WTC11 (cell line): Measurements from ENCODE around the gene RHBDL1. TPM values are rescaled to one million over a fixed set of nuclear protein-coding genes. Genes with fewer than 3 reads are reported as not detected.

Experiments
- ATAC-seq: fragments of 200-7000 bp; cut with Tn5 transposase; 2 replicates; pipeline ENCODE4 v1.10.0; 2021; ENCODE audit warnings: mild to moderate bottlenecking, moderate library complexity
- CTCF ChIA-PET: fragments of 300-600 bp; sonication (Branson Sonifier 250); formaldehyde crosslinking; loops from one replicate; lab custom pipeline; 2021; ENCODE audit warnings: antibody characterized with exemption; lab: Charles Lee
- POLR2A ChIA-PET: fragments of 350-600 bp; sonication (Branson Sonifier 250); formaldehyde crosslinking; loops from one replicate; lab custom pipeline; 2021; ENCODE audit warnings: antibody characterized with exemption; lab: Charles Lee
- DNase-seq: peaks from one replicate; pipeline ENCODE4 v3.0.0; 2021; ENCODE audit warnings: low spot score
- H3K27ac Mint-ChIP-seq: 2 replicates; pipeline ENCODE4 v1.8.0; 2021; ENCODE audit warnings: mixed read lengths
- H3K27me3 Mint-ChIP-seq: 2 replicates; pipeline ENCODE4 v1.8.0; 2021; ENCODE audit warnings: low read depth, mild to moderate bottlenecking, moderate library complexity, mixed read lengths
- H3K36me3 Mint-ChIP-seq: 2 replicates; pipeline ENCODE4 v1.8.0; 2021; ENCODE audit warnings: mixed read lengths
- H3K4me1 Mint-ChIP-seq: 2 replicates; pipeline ENCODE4 v1.8.0; 2022; ENCODE audit warnings: mixed read lengths
- H3K4me3 Mint-ChIP-seq: 2 replicates; pipeline ENCODE4 v1.8.0; 2021; ENCODE audit warnings: mild to moderate bottlenecking, moderate library complexity, mixed read lengths
- H3K9me3 Mint-ChIP-seq: 2 replicates; pipeline ENCODE4 v1.8.0; 2021; ENCODE audit warnings: mixed read lengths
- EMX1 ChIP-seq: fragments of 250-450 bp; sonication (Bioruptor Pico); IDR thresholded peaks from 2 replicates; pipeline ENCODE4 v1.8.0; 2021; ENCODE audit warnings: mild to moderate bottlenecking
- FOXJ3 ChIP-seq: sonication (generic); formaldehyde crosslinking; IDR thresholded peaks from 2 replicates; pipeline ENCODE4 v1.9.0; 2021; ENCODE audit warnings: missing genetic modification reagents, mild to moderate bottlenecking, borderline replicate concordance
- KAT7 ChIP-seq: sonication (generic); formaldehyde crosslinking; IDR thresholded peaks from 2 replicates; pipeline ENCODE4 v1.8.1; 2023; ENCODE audit warnings: missing genetic modification reagents, mild to moderate bottlenecking, borderline replicate concordance
- MXD4 ChIP-seq: fragments of 250-450 bp; sonication (Bioruptor Pico); IDR thresholded peaks from 2 replicates; pipeline ENCODE4 v1.8.0; 2021; ENCODE audit warnings: mild to moderate bottlenecking, moderate library complexity, borderline replicate concordance
- MYBL2 ChIP-seq: sonication (generic); formaldehyde crosslinking; IDR thresholded peaks from 2 replicates; pipeline ENCODE4 v1.8.1; 2023; ENCODE audit warnings: mild to moderate bottlenecking, moderate library complexity, missing genetic modification reagents
- OVOL2 ChIP-seq: fragments of 250-450 bp; sonication (Bioruptor Pico); IDR thresholded peaks from 2 replicates; pipeline ENCODE4 v1.9.0; 2021; ENCODE audit warnings: mild to moderate bottlenecking, borderline replicate concordance
- TCF7 ChIP-seq: sonication (generic); formaldehyde crosslinking; IDR thresholded peaks from 2 replicates; pipeline ENCODE4 v1.8.0; 2022; ENCODE audit warnings: mild to moderate bottlenecking, low read depth, missing genetic modification reagents, moderate library complexity
- TP53 ChIP-seq: sonication (generic); formaldehyde crosslinking; IDR thresholded peaks from 2 replicates; pipeline ENCODE4 v1.8.1; 2023; ENCODE audit warnings: mild to moderate bottlenecking, missing genetic modification reagents
- ZBTB21 ChIP-seq: sonication (generic); formaldehyde crosslinking; IDR thresholded peaks from 2 replicates; pipeline ENCODE4 v1.8.1; 2023; ENCODE audit warnings: mild to moderate bottlenecking, missing genetic modification reagents, borderline replicate concordance
- ZNF396 ChIP-seq: fragments of 250-450 bp; sonication (Bioruptor Pico); IDR thresholded peaks from 2 replicates; pipeline ENCODE4 v1.8.0; 2021; ENCODE audit warnings: mild to moderate bottlenecking, moderate library complexity, borderline replicate concordance
- total RNA-seq: library from RNA; stranded (reverse); gene quantifications from 3 replicates; pipeline ENCODE4 v1.2.3, GENCODE V29; 2021
- TF ChIP-seq, protein P1 (sequence below): fragments of 250-450 bp; sonication (Bioruptor Pico); IDR thresholded peaks from 2 replicates; pipeline ENCODE4 v1.9.0; 2021; ENCODE audit warnings: mild to moderate bottlenecking, borderline replicate concordance
- TF ChIP-seq, protein P2 (sequence below): sonication (generic); formaldehyde crosslinking; conservative IDR thresholded peaks from 2 replicates; pipeline ENCODE4 v1.8.1; 2022; ENCODE audit warnings: mild to moderate bottlenecking, missing genetic modification reagents
- TF ChIP-seq, protein P3 (sequence below): sonication (generic); formaldehyde crosslinking; IDR thresholded peaks from 2 replicates; pipeline ENCODE4 v1.8.1; 2023; ENCODE audit warnings: mild to moderate bottlenecking, missing genetic modification reagents

Gene RHBDL1
- total RNA-seq, 1 experiment from 2014 or later = 8.2 TPM

DNA sequence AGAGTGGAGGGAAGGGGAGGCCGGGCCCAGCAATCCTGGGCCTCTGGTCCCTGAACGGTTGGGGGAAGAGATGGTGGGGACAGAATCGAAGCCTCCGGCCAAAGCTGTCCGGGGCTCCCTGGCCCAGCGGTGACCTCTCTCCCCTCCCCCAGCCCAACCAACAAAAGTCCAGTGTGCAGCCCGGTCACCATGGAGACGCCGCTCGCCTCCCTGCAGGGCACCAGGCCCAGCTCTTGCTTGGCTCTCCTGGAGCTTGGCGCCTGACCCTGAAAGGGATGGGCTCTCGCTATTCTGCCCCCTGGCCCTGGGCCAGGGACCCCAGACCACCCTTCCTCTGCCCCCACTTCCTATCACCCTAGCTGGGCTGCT is 40.7 kb downstream of the RHBDL1 start:
- TF ChIP-seq MYBL2 (peak; percentile 54; the same call in 1 of the 2 replicates), OVOL2 (CRISPR knock-in tag) (no peak), EMX1 (no peak), MXD4 (no peak)
- DNase-seq (peak; percentile 68), ATAC-seq (no peak)
- H3K27me3 Mint-ChIP-seq = peaks cover 38% of the 10 kb centered on the region
- POLR2A ChIA-PET = interaction anchor here (0.6 to 1.9 kb wide), 6 partner anchors 9 to 396 kb away, joined by 3 to 5 read pairs (median 4); partner anchors contain the start of genes CHTF18, GNG13 and RPUSD1
- CTCF ChIA-PET = interaction anchor here (0.5 to 8.8 kb wide), 24 partner anchors 10 to 1404 kb away, joined by 3 to 90 read pairs (median 4); partner anchors contain the start of genes CCDC78, CHTF18, HAGHL and RPUSD1
- H3K4me3 Mint-ChIP-seq = peak overlapping the region; percentile 63
- H3K27ac Mint-ChIP-seq = no peak overlapping the region
- no peaks in the 10 kb centered on the region for H3K9me3 Mint-ChIP-seq
- no peaks in the 10 kb centered on the region for H3K36me3 Mint-ChIP-seq
- H3K4me1 Mint-ChIP-seq = peaks cover 16% of the 10 kb centered on the region

DNA sequence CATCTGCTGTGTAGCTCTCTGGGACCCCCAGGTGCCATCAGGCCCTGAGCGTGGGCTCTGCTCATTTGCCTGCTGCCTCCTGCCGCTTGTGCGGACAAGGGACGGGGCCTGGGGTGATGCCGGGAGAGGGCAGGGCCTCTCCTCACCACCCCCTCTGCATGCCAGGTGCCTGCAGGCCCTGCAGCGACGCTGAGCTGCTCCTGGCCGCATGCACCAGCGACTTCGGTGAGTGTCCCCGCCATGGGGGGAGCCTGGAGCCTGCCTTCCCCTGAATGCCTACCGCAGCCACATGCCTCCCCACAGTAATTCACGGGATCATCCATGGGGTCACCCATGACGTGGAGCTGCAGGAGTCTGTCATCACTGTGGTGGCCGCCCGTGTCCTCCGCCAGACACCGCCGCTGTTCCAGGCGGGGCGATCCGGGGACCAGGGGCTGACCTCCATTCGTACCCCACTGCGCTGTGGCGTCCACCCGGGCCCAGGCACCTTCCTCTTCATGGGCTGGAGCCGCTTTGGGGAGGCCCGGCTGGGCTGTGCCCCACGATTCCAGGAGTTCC is 41.4 kb downstream of the RHBDL1 start:
- ChIA-PET POLR2A (interaction anchor here (1.0 to 1.9 kb wide), 3 partner anchors 9 to 84 kb away, joined by 4 to 5 read pairs (median 5); partner anchors contain the start of genes CHTF18, GNG13 and RPUSD1), CTCF (interaction anchor here (0.5 to 8.8 kb wide), 14 partner anchors 10 to 289 kb away, joined by 3 to 90 read pairs (median 6); partner anchors contain the start of genes CCDC78, CHTF18, HAGHL and RPUSD1)
- H3K4me1 Mint-ChIP-seq = peaks cover 16% of the 10 kb centered on the region
- H3K27me3 Mint-ChIP-seq = peaks cover 34% of the 10 kb centered on the region
- TF ChIP-seq TCF7 (CRISPR knock-in tag) = no peak
- TF ChIP-seq, protein P1, sequence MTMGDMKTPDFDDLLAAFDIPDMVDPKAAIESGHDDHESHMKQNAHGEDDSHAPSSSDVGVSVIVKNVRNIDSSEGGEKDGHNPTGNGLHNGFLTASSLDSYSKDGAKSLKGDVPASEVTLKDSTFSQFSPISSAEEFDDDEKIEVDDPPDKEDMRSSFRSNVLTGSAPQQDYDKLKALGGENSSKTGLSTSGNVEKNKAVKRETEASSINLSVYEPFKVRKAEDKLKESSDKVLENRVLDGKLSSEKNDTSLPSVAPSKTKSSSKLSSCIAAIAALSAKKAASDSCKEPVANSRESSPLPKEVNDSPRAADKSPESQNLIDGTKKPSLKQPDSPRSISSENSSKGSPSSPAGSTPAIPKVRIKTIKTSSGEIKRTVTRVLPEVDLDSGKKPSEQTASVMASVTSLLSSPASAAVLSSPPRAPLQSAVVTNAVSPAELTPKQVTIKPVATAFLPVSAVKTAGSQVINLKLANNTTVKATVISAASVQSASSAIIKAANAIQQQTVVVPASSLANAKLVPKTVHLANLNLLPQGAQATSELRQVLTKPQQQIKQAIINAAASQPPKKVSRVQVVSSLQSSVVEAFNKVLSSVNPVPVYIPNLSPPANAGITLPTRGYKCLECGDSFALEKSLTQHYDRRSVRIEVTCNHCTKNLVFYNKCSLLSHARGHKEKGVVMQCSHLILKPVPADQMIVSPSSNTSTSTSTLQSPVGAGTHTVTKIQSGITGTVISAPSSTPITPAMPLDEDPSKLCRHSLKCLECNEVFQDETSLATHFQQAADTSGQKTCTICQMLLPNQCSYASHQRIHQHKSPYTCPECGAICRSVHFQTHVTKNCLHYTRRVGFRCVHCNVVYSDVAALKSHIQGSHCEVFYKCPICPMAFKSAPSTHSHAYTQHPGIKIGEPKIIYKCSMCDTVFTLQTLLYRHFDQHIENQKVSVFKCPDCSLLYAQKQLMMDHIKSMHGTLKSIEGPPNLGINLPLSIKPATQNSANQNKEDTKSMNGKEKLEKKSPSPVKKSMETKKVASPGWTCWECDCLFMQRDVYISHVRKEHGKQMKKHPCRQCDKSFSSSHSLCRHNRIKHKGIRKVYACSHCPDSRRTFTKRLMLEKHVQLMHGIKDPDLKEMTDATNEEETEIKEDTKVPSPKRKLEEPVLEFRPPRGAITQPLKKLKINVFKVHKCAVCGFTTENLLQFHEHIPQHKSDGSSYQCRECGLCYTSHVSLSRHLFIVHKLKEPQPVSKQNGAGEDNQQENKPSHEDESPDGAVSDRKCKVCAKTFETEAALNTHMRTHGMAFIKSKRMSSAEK = no peak
- TF ChIP-seq, protein P2, sequence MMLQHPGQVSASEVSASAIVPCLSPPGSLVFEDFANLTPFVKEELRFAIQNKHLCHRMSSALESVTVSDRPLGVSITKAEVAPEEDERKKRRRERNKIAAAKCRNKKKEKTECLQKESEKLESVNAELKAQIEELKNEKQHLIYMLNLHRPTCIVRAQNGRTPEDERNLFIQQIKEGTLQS (CRISPR knock-in tag) = no peak
- no peak for TF ChIP-seq FOXJ3 (CRISPR knock-in tag)
- peak overlapping the region; percentile 63 for H3K4me3 Mint-ChIP-seq
- ATAC-seq (no peak), DNase-seq (no peak)
- no peak overlapping the region for H3K27ac Mint-ChIP-seq
- H3K9me3 Mint-ChIP-seq = no peaks in the 10 kb centered on the region
- H3K36me3 Mint-ChIP-seq = no peaks in the 10 kb centered on the region

DNA sequence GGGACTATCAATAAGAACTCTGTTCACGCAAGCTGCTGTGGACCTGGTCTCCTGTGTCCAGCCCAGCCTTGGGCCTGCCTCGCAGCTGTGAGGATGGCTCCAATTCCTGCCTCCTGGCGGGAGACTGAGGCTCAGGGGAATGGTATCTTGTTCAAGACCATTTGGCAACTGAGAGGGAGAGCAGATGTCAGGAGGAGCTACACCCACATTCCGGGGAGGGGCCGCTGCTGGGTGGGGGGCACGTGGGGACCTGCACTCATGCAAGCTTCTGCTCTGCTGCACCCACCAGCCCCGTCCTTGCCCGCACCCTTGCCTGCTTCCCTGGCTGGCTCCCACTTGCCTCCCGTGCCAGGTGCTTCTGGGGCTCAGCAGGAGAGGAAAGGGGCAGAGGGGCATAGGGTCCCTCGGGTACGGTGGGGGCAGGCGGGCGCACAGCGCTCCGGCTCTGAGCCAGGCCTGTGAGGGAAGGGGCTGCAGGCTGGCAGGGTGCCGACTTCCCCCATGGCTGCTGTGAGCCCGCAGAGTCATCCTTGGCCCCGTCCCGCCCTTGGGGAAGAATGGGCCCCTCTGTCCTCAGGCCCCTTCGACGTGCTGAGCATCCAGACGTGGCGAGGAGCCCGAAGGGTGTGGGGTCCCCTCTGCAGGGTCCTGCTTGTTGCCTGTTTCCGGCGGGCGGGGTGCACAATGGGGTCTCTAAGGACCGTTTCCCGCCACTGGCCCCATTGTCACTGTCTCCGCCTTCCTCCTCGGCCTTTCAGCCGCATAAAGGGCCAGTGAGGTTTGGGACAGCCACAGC is 42.2 kb downstream of the RHBDL1 start:
- Mint-ChIP-seq H3K9me3 (no peaks in the 10 kb centered on the region), H3K27me3 (peaks cover 32% of the 10 kb centered on the region), H3K4me1 (peaks cover 16% of the 10 kb centered on the region), H3K27ac (no peak overlapping the region), H3K36me3 (no peaks in the 10 kb centered on the region; the same call in 1 of the 2 replicates), H3K4me3 (no peak overlapping the region)
- no peak for TF ChIP-seq TP53 (CRISPR knock-in tag)
- no peak for TF ChIP-seq KAT7 (CRISPR knock-in tag)
- TF ChIP-seq ZNF396 (CRISPR knock-in tag) = no peak
- TF ChIP-seq, protein P3, sequence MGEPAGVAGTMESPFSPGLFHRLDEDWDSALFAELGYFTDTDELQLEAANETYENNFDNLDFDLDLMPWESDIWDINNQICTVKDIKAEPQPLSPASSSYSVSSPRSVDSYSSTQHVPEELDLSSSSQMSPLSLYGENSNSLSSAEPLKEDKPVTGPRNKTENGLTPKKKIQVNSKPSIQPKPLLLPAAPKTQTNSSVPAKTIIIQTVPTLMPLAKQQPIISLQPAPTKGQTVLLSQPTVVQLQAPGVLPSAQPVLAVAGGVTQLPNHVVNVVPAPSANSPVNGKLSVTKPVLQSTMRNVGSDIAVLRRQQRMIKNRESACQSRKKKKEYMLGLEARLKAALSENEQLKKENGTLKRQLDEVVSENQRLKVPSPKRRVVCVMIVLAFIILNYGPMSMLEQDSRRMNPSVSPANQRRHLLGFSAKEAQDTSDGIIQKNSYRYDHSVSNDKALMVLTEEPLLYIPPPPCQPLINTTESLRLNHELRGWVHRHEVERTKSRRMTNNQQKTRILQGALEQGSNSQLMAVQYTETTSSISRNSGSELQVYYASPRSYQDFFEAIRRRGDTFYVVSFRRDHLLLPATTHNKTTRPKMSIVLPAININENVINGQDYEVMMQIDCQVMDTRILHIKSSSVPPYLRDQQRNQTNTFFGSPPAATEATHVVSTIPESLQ = no peak
- TF ChIP-seq ZBTB21 (CRISPR knock-in tag) = no peak
- TF ChIP-seq EMX1 = 0 out of 2 replicates have a peak, but pooled peaks have one; percentile 4
- no peak for DNase-seq
- ATAC-seq = no peak
- ChIA-PET CTCF (interaction anchor here (0.6 to 8.8 kb wide), 3 partner anchors 9 to 20 kb away, joined by 5 to 90 read pairs (median 25); partner anchors contain the start of genes CCDC78 and HAGHL), POLR2A (interaction anchor here (1.9 kb wide), 1 partner anchor 83 kb away, joined by 5 read pairs; the partner anchor contains the start of gene GNG13)
